ENCODE results near the gene JSRP1. TPM values are rescaled to one million over a fixed set of nuclear protein-coding genes. Genes with fewer than 3 reads are reported as not detected.

Gene JSRP1
- total and polyA plus RNA-seq, 8 donors: 0.20 to 1.1 (median 0.53) TPM; not detected in 1

DNA sequence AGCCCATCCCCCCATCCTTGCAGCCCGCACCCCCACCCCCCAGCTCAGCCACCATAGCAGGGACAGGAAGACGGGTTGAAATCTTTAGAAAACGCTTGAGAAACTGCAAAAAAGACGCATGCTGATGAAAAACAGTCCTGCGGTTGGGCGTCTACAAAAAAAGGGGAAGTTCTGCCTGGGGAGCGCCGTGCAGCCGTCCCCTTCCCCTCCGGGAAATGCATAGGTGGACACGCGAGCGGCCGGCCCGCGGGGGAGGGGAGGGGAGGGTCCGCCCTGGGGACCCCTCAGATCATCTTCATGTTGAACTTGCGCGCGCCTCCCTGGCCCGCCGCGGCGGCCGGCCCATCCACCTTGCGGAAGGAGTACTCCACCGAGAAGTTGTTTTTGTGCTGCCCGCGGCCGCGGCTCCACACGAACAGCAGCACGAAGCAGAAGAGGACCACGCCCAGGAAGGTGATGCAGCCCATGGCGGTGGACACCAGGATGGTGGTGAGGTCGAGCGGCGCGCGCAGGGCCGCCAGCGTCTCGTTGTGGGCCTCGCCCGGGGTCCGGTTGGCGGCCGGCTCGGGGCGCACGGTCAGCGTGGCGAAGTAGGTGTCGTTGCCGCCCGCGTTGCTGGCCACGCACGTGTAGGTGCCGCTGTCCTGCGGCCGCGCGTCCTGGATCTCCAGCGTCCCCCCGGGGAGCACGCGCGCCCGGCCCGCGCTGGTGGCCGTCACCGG lies 33.7 kb upstream of the JSRP1 start:
- peak overlapping the region; percentile 36 to 96 for H3K27ac ChIP-seq
- intact Hi-C loops (cut with DNase I): no loop called here
- H3K9me3 ChIP-seq: no peaks in the 10 kb centered on the region
- ATAC-seq: peak; percentile 59
- peaks cover 44 to 74% of the 10 kb centered on the region in 2 donors for H3K27me3 ChIP-seq
- peaks cover 17 to 89% of the 10 kb centered on the region in 2 donors for H3K4me1 ChIP-seq
- TF ChIP-seq, protein P1, sequence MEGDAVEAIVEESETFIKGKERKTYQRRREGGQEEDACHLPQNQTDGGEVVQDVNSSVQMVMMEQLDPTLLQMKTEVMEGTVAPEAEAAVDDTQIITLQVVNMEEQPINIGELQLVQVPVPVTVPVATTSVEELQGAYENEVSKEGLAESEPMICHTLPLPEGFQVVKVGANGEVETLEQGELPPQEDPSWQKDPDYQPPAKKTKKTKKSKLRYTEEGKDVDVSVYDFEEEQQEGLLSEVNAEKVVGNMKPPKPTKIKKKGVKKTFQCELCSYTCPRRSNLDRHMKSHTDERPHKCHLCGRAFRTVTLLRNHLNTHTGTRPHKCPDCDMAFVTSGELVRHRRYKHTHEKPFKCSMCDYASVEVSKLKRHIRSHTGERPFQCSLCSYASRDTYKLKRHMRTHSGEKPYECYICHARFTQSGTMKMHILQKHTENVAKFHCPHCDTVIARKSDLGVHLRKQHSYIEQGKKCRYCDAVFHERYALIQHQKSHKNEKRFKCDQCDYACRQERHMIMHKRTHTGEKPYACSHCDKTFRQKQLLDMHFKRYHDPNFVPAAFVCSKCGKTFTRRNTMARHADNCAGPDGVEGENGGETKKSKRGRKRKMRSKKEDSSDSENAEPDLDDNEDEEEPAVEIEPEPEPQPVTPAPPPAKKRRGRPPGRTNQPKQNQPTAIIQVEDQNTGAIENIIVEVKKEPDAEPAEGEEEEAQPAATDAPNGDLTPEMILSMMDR (IDR thresholded peaks at IDR 0.05): no peak
- peak in 2 of 4 donors; percentile 73 to 91 for DNase-seq
- peaks cover 0 to 6% of the 10 kb centered on the region in 2 donors for H3K36me3 ChIP-seq
- H3K4me3 ChIP-seq: peak overlapping the region; percentile 27 to 69

GRCh38 chr19:2288818-2289713 lies 32.8 kb upstream of the JSRP1 start:
- DNase-seq (peak in 1 of 4 donors; percentile 82), ATAC-seq (no peak)
- Histone ChIP-seq H3K4me3 (peak overlapping the region in 1 of 2 donors; percentile 69), H3K9me3 (no peaks in the 10 kb centered on the region), H3K27ac (peak overlapping the region; percentile 36 to 96), H3K36me3 (peaks cover 0 to 5% of the 10 kb centered on the region in 2 donors), H3K27me3 (peaks cover 44 to 66% of the 10 kb centered on the region in 2 donors), H3K4me1 (peaks cover 17 to 89% of the 10 kb centered on the region in 2 donors)
- TF ChIP-seq, protein P1 (IDR thresholded peaks at IDR 0.05): no peak
- intact Hi-C loops (cut with DNase I): no loop called here

DNA sequence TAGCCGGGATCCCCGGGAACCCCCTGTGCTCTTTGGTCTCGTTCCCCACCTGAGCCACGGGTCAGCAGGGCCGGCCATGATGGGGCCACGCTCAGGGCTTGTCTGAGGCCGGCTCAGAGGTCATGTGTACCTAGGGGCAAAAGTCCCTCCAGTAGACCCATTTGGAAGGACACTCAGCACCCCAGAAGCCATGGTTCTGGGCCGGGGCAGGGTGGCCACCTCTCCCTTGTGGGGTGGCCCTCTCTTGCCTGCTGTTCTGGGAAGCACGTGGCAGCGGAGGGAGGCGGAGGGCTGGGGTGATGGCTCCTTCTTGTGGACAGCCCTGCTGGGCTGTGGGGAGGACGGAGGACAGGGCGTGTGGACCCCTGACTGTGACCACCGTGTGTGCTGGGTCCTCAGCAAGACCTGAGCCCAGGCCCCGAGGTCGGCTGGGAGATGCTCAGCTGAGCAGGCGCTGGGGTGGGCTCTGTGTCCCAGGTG lies 32.2 kb upstream of the JSRP1 start:
- ATAC-seq (no peak), DNase-seq (peak in 1 of 4 donors; percentile 78)
- Histone ChIP-seq H3K4me3 (no peak overlapping the region), H3K27ac (peak overlapping the region in 1 of 2 donors; percentile 96), H3K27me3 (peaks cover 44 to 60% of the 10 kb centered on the region in 2 donors), H3K36me3 (no peaks in the 10 kb centered on the region), H3K4me1 (peaks cover 17 to 91% of the 10 kb centered on the region in 2 donors), H3K9me3 (no peaks in the 10 kb centered on the region)
- TF ChIP-seq, protein P1 (IDR thresholded peaks at IDR 0.05): no peak
- intact Hi-C loops (cut with DNase I): no loop called here

DNA sequence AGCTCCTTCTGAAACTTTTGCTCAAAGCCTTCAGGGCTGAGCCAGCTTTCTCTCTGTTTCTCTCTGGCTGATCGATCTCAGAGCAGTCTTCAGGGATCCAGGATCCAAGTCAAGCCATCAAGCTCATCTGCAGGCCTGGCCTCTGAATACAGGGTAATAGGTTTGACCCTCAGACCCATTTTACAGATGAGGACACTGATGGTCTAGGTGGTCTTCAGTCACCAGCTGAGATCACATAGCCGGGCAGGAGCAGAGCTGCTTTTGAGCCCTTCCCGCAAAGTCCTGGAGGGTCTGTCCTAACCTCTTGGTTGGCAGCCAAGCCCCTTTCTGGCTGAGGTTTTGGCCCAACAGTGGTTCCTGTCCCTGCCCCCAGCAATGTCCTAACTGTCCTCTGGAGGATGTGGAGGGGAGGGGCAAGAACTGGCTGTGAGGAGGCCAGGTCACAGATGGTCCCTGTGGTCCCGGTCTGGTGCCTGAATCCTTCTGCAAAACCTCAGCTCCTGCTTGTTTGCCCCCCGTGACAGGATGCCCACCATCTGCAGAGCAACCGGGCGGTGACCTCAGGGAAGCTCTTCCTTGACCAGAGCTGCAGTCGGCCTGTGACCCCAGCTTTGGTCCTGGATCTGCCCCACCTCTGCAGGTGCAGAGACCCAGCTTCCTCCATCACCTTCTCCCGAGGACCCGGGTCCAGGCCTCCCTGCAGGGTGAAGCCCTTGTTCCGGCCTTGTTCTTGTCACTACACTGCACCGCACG lies 31.5 kb upstream of the JSRP1 start:
- Histone ChIP-seq H3K4me1 (peaks cover 17 to 91% of the 10 kb centered on the region in 2 donors), H3K9me3 (no peaks in the 10 kb centered on the region), H3K4me3 (no peak overlapping the region), H3K27ac (peak overlapping the region in 1 of 2 donors; percentile 96), H3K36me3 (no peaks in the 10 kb centered on the region), H3K27me3 (peaks cover 42 to 54% of the 10 kb centered on the region in 2 donors)
- ATAC-seq (no peak), DNase-seq (no peak)
- intact Hi-C loops (cut with DNase I): no loop called here
- TF ChIP-seq, protein P1 (IDR thresholded peaks at IDR 0.05): no peak
